Neural progenitor cell (in vitro differentiated cells): ENCODE results near the gene KCTD13.

Experiments used
- EZH2 ChIP-seq: fragments of 200-600 bp; sonication (generic); IDR thresholded peaks from 2 replicates; pipeline ENCODE4 v1.6.1; 2017; ENCODE audit warnings: antibody characterized with exemption, mild to moderate bottlenecking, moderate library complexity
- EZH2phosphoT487 ChIP-seq: fragments of 200-600 bp; sonication (generic); IDR thresholded peaks from 2 replicates; pipeline ENCODE4 v1.6.1; 2017; ENCODE audit warnings: antibody characterized with exemption
- TF ChIP-seq, protein P1 (sequence below): fragments of 200-600 bp; sonication (generic); IDR thresholded peaks from 2 replicates; pipeline ENCODE4 v1.5.1; 2017; ENCODE audit warnings: antibody characterized with exemption, mild to moderate bottlenecking

DNA sequence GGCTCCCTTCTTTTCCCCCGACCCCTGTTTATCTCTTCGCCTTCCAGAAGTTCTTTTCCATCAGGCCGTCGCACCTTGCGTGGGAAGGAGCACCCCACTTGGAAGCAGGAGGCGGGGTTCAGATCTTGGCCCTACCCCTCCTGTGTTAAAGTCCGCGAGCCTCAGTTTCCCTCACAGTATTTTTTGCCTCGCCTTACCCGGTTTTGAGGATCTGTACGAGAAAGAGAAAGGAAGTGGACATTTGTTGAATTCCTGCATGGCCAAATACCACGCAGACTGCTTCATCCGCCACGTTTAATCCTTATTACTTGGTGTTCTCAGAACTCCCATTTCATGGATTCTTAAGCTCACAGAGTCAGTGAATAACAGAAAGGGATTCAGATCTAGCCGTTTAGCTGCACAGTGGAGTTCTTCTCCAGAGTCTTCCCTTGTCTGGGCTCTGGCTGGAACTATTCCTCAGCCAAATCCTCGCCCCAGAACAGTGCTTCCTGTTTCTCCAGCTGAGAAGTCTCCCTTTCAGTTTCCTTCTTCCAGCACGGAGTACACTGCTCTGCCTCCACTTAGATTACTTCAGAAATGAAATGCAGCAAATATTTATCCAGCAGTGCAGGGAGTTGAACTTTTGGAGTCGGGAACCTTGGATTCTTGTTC lies 36.4 kb upstream of the KCTD13 start:
- TF ChIP-seq, protein P1, sequence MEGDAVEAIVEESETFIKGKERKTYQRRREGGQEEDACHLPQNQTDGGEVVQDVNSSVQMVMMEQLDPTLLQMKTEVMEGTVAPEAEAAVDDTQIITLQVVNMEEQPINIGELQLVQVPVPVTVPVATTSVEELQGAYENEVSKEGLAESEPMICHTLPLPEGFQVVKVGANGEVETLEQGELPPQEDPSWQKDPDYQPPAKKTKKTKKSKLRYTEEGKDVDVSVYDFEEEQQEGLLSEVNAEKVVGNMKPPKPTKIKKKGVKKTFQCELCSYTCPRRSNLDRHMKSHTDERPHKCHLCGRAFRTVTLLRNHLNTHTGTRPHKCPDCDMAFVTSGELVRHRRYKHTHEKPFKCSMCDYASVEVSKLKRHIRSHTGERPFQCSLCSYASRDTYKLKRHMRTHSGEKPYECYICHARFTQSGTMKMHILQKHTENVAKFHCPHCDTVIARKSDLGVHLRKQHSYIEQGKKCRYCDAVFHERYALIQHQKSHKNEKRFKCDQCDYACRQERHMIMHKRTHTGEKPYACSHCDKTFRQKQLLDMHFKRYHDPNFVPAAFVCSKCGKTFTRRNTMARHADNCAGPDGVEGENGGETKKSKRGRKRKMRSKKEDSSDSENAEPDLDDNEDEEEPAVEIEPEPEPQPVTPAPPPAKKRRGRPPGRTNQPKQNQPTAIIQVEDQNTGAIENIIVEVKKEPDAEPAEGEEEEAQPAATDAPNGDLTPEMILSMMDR: no peak
- TF ChIP-seq EZH2phosphoT487: no peak
- TF ChIP-seq EZH2: no peak
